HG02610 (cell line): ENCODE results near the gene RMI2.

Experiments used
- ATAC-seq: cut with Tn5 transposase; IDR thresholded peaks from one replicate; pipeline ENCODE4 v1.9.1; 2021; ENCODE audit warnings: mild to moderate bottlenecking, moderate library complexity; ENCODE audit not compliant: unreplicated experiment

The RMI2 gene

GRCh38 chr16:11396241-11397048 is 51.2 kb downstream of the RMI2 start:
- ATAC-seq, result no peak

GRCh38 chr16:11398136-11398535 is 52.9 kb downstream of the RMI2 start:
- ATAC-seq, result no peak

GRCh38 chr16:11398851-11399250 is 53.6 kb downstream of the RMI2 start:
- ATAC-seq, result no peak

- no peak for ATAC-seq
Observed at GRCh38 chr16:11399261-11399831, 54.1 kb downstream of the RMI2 start.

GRCh38 chr16:11400076-11400475 is 54.8 kb downstream of the RMI2 start:
- ATAC-seq, result no peak
